SW480 (cell line): Measurements from ENCODE around the gene ATXN7L2.

Experiments used
- DNase-seq: peaks from one replicate; pipeline ENCODE4 v3.0.0-alpha.2; 2016; ENCODE audit warnings: low spot score

ATXN7L2 gene

GRCh38 chr1:109497449-109498160, 13.9 kb downstream of the ATXN7L2 start:
- no peak for DNase-seq

GRCh38 chr1:109498161-109498801, 14.6 kb downstream of the ATXN7L2 start:
- no peak for DNase-seq

GRCh38 chr1:109499081-109499480, 15.4 kb downstream of the ATXN7L2 start:
- no peak for DNase-seq

GRCh38 chr1:109499661-109500536, 16.2 kb downstream of the ATXN7L2 start:
- DNase-seq = peak; percentile 34

- DNase-seq = no peak
These were observed 17.3 kb downstream of the ATXN7L2 start for GRCh38 chr1:109500941-109501381.

- DNase-seq = no peak
These were observed 18.1 kb downstream of the ATXN7L2 start for GRCh38 chr1:109501644-109502363.

GRCh38 chr1:109502364-109502851, 18.7 kb downstream of the ATXN7L2 start:
- DNase-seq = no peak

GRCh38 chr1:109503935-109504334, 20.2 kb downstream of the ATXN7L2 start:
- no peak for DNase-seq

- no peak for DNase-seq
These were observed 21.3 kb downstream of the ATXN7L2 start for GRCh38 chr1:109504974-109505373.

- no peak for DNase-seq
These were observed 24.5 kb downstream of the ATXN7L2 start for GRCh38 chr1:109508001-109508872.

GRCh38 chr1:109508873-109509175, 25.1 kb downstream of the ATXN7L2 start:
- DNase-seq = no peak

- DNase-seq = peak; percentile 31
These were observed 25.8 kb downstream of the ATXN7L2 start, which contains the start of gene AMIGO1 for GRCh38 chr1:109509176-109510134. Gene AMIGO1, minus strand, starts transcription at chr1:109509727. Its CDS starts 815 bp downstream, at chr1:109508912.

GRCh38 chr1:109513110-109513710, 29.5 kb downstream of the ATXN7L2 start:
- no peak for DNase-seq

- DNase-seq = peak; percentile 32
These were observed 31.1 kb downstream of the ATXN7L2 start for GRCh38 chr1:109514846-109515245.

- DNase-seq = no peak
These were observed 33.2 kb downstream of the ATXN7L2 start for GRCh38 chr1:109516872-109517271.

GRCh38 chr1:109517337-109517736, 33.6 kb downstream of the ATXN7L2 start:
- no peak for DNase-seq

GRCh38 chr1:109521002-109521951, 37.6 kb downstream of the ATXN7L2 start:
- no peak for DNase-seq

- DNase-seq = no peak
These were observed 38.3 kb downstream of the ATXN7L2 start for GRCh38 chr1:109522026-109522425.
